Subcutaneous adipose tissue (tissue), 4 donors: Measurements from ENCODE around the gene SIGLEC7. TPM values are rescaled to one million over a fixed set of nuclear protein-coding genes. Genes with fewer than 3 reads are reported as not detected.

Experiments used
- CTCF ChIP-seq: fragments of 450-650 bp; IDR thresholded peaks from one replicate; pipeline ENCODE4 v1.5.1; 2016; ENCODE audit warnings: low read depth, mild to moderate bottlenecking, control low read depth, antibody characterized with exemption, moderate library complexity
- total RNA-seq, 4 donors: library from RNA; depleted of rRNA; stranded (reverse); fragments of >200 nt; gene quantifications; one replicate each; pipeline ENCODE4 v1.1.0, GENCODE V29; 2016

The SIGLEC7 gene
- total RNA-seq, 4 donors from 2014 or later: 0.57 to 13.4 (median 4.2) TPM

- TF ChIP-seq CTCF: no peak
Measured at GRCh38 chr19:51124216-51124615, 17.9 kb upstream of the SIGLEC7 start.

GRCh38 chr19:51124729-51125128 lies 17.4 kb upstream of the SIGLEC7 start, which contains the start of gene SIGLEC9:
TSS of gene SIGLEC9 (plus strand) at chr19:51124906. CDS start at chr19:51124975, 69 bp downstream.
- TF ChIP-seq CTCF: no peak

GRCh38 chr19:51125421-51126075 lies 16.6 kb upstream of the SIGLEC7 start:
- no peak for TF ChIP-seq CTCF

GRCh38 chr19:51127032-51127431 lies 15.1 kb upstream of the SIGLEC7 start:
- no peak for TF ChIP-seq CTCF

- TF ChIP-seq CTCF: no peak
Measured at GRCh38 chr19:51127755-51128154, 14.3 kb upstream of the SIGLEC7 start.

- TF ChIP-seq CTCF: no peak
Measured at GRCh38 chr19:51128227-51128626, 13.9 kb upstream of the SIGLEC7 start.

- no peak for TF ChIP-seq CTCF
Measured at GRCh38 chr19:51129716-51130115, 12.4 kb upstream of the SIGLEC7 start.
